Thoracic aorta (tissue), 2 donors: ENCODE data around the gene WDR76. TPM values are rescaled to one million over a fixed set of nuclear protein-coding genes. Genes with fewer than 3 reads are reported as not detected.

Experiments
- ATAC-seq: fragments of 150-250 bp; one replicate; pipeline ENCODE4 v1.8.0; 2017; ENCODE audit warnings: low read depth; ENCODE audit not compliant: insufficient number of reproducible peaks, low FRiP score
- DNase-seq: peaks from one replicate; pipeline ENCODE4 v3.0.0-alpha.2; 2020; ENCODE audit warnings: low spot score
- H3K27ac ChIP-seq, 2 donors: fragments of 200-600 bp; sonication (generic); 1 replicate in 1 of 2; 2 replicates in 1 of 2; pipeline ENCODE4 v1.5.1; 2016; ENCODE audit warnings: mild to moderate bottlenecking in 2 of 2, moderate library complexity in 2 of 2
- H3K27me3 ChIP-seq: fragments of 200-600 bp; sonication (generic); replicated peaks from 2 replicates; pipeline ENCODE4 v1.6.0; 2016; ENCODE audit warnings: mild to moderate bottlenecking; ENCODE audit not compliant: insufficient read depth
- H3K36me3 ChIP-seq: fragments of 200-600 bp; sonication (generic); one replicate; pipeline ENCODE4 v1.5.1; 2016
- H3K4me1 ChIP-seq, 2 donors: fragments of 200-600 bp; sonication (generic); 1 replicate in 1 of 2; 2 replicates in 1 of 2; pipeline versions ENCODE4 v1.5.1 to v1.6.0; 2016; ENCODE audit warnings: low read depth in 2 of 2, mild to moderate bottlenecking in 1 of 2; ENCODE audit not compliant: control insufficient read depth in 1 of 2
- H3K4me3 ChIP-seq: fragments of 200-600 bp; sonication (generic); 2 replicates; pipeline ENCODE4 v1.5.1; 2016; ENCODE audit warnings: mild to moderate bottlenecking
- H3K9me3 ChIP-seq: fragments of 200-600 bp; sonication (generic); 2 replicates; pipeline ENCODE4 v1.5.1; 2016
- total RNA-seq, 2 donors: library from RNA; depleted of rRNA; stranded (reverse); fragments of >200 nt; gene quantifications; one replicate each; pipeline versions ENCODE4 v1.1.0 to v1.2.3, GENCODE V29; 2016
- TF ChIP-seq, protein P1 (sequence below): fragments of 200-600 bp; sonication (generic); IDR thresholded peaks from one replicate; pipeline ENCODE4 v1.5.1; 2019; ENCODE audit warnings: antibody characterized with exemption

The WDR76 gene
- total RNA-seq, 2 donors from 2014 or later, result 3.8 to 6.6 TPM

DNA sequence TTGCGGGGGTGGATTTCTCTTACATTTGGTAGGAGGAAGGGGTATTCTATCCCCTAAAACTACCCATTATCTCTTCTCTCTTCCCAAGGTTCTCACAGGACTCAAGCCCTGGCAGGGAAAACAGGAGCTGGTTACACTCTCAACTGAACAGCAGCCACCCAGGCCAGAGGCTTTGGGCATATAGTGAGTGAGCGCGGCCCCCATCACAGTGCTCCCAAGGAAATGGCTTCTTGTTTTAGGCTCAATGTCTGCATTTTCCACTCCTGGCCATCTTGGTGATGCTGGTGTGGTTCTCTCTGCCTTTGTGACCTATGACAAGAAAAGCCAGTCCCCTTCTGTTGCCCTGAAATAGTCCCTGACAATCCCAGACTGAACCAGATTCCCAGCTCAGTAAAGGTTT, 50.1 kb downstream of the WDR76 start:
- ATAC-seq, result no peak
- H3K9me3 ChIP-seq, result no peaks in the 10 kb centered on the region
- no peak overlapping the region for H3K27ac ChIP-seq
- H3K36me3 ChIP-seq, result no peaks in the 10 kb centered on the region
- TF ChIP-seq, protein P1, sequence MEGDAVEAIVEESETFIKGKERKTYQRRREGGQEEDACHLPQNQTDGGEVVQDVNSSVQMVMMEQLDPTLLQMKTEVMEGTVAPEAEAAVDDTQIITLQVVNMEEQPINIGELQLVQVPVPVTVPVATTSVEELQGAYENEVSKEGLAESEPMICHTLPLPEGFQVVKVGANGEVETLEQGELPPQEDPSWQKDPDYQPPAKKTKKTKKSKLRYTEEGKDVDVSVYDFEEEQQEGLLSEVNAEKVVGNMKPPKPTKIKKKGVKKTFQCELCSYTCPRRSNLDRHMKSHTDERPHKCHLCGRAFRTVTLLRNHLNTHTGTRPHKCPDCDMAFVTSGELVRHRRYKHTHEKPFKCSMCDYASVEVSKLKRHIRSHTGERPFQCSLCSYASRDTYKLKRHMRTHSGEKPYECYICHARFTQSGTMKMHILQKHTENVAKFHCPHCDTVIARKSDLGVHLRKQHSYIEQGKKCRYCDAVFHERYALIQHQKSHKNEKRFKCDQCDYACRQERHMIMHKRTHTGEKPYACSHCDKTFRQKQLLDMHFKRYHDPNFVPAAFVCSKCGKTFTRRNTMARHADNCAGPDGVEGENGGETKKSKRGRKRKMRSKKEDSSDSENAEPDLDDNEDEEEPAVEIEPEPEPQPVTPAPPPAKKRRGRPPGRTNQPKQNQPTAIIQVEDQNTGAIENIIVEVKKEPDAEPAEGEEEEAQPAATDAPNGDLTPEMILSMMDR, result no peak
- H3K27me3 ChIP-seq, result no peaks in the 10 kb centered on the region
- DNase-seq, result no peak
- no peaks in the 10 kb centered on the region for H3K4me1 ChIP-seq
- no peak overlapping the region for H3K4me3 ChIP-seq

DNA sequence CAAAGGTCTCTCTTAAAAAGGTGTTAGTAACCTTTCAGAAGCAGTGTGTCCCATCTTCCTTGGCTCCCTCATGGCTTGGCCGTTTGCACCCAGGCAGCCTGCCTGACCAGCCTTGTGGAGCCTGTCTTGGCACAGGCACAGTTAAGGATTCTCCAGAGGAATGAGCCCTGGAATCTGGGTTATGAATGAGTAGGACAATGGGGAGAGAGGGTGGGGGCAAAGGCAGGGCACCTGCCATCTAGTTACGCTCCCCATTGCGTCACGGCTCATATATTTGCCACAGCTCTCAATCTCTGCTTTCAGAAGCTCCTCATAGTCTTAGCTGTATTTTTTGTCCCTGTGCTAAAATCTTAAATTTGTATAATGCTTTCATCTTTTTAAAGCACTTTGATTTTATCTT, 50.6 kb downstream of the WDR76 start:
- H3K4me1 ChIP-seq, result no peaks in the 10 kb centered on the region
- ATAC-seq (no peak), DNase-seq (no peak)
- H3K9me3 ChIP-seq, result no peaks in the 10 kb centered on the region
- no peak overlapping the region for H3K4me3 ChIP-seq
- no peaks in the 10 kb centered on the region for H3K27me3 ChIP-seq
- TF ChIP-seq, protein P1, result no peak
- H3K36me3 ChIP-seq, result no peaks in the 10 kb centered on the region
- H3K27ac ChIP-seq, result no peak overlapping the region

- no peaks in the 10 kb centered on the region for H3K4me1 ChIP-seq
- DNase-seq (no peak), ATAC-seq (no peak)
- H3K36me3 ChIP-seq, result no peaks in the 10 kb centered on the region
- no peak overlapping the region for H3K27ac ChIP-seq
- H3K4me3 ChIP-seq, result no peak overlapping the region
- no peaks in the 10 kb centered on the region for H3K9me3 ChIP-seq
- H3K27me3 ChIP-seq, result no peaks in the 10 kb centered on the region
- TF ChIP-seq, protein P1, result no peak
Measured at GRCh38 chr15:43878446-43878845, 51.6 kb downstream of the WDR76 start.

DNA sequence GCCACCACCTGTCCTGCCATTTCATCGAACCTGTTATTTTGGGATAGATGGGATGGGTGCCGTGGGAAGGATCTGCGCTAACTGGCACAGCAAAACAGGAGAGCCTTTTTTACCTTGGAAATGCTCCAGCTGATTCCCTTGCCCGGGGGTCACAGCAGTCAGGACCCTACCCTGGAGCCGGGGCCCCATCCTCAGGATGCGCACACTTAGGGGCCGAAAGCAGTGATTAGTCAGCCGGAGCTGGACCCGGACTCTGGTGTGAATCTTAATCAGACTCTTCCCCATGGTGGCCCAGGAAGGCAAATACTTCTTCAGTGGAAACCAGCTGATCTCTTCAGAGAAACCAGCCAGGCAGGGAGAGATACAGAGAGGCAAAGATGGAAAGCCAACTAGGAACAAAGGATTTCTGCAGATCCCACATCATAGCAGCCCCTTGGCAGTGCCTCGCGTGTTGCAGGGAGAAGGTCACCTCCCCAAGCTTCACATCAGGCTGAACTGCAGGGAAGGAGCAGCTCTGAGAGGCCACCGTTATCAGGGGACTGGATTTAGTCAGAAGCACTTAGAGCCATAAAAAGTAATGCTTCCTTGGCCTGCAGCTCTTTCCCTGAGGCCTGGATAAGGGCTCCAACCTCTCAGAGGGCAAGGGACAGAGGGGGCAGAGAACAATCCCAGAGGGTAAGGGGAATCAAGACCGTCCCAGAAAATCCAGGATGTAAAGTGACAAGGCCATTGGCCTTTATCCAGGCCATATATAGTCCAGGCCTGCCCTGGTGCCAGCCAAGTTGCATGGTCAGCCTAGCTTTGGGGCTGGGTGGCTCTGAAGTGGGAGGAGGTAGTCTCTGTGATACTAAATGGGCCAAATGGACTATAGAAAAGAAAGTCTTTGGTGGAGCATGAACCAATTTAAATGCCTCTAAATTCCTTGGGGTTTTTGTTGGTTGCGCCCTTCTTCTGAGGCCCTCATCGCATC, 52.9 kb downstream of the WDR76 start:
- Histone ChIP-seq H3K4me3 (no peak overlapping the region), H3K4me1 (no peaks in the 10 kb centered on the region), H3K9me3 (no peaks in the 10 kb centered on the region), H3K27ac (no peak overlapping the region), H3K36me3 (no peaks in the 10 kb centered on the region), H3K27me3 (no peaks in the 10 kb centered on the region)
- ATAC-seq, result no peak
- DNase-seq, result no peak
- TF ChIP-seq, protein P1, result no peak

DNA sequence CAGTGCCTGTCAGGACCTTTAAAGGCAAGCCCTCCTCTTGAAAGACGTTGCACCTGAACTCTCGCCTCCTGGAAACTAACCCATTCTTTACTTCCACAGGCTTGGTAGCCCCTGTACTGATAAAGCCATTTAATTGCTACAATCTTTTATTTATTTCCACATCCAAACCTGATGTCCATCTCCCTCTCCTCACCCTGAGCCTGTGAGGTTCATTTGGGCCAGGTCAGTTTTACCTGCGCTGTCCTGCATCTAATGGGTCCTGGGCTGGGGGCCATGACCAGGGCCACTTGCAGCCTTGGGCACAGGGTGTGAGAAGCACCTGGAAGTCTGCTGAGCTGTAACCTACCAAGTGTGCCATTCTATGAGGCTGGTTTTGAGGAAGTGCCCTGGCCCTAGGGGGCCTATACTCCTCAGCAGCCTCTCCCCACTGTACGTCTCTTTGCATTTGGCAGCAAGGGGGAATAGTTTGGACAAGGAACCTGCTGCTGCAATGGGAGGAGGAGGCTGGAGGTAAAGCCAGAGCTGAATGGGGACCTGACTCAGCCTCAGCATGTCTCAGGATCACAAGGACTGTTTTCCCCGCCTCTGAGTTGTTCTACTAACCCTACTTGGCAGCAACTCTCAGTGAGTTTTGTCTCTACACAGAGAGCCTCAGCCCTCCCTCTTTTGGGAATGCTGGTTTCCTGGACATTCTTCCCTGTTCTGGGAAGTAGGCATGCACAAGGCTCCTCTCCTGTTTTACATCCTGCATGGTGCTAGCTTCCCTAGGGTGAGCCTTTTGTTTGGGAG, 53.8 kb downstream of the WDR76 start:
- H3K4me3 ChIP-seq, result no peak overlapping the region
- H3K9me3 ChIP-seq, result no peaks in the 10 kb centered on the region
- TF ChIP-seq, protein P1, result no peak
- no peaks in the 10 kb centered on the region for H3K27me3 ChIP-seq
- H3K4me1 ChIP-seq, result no peaks in the 10 kb centered on the region
- ATAC-seq, result no peak
- no peaks in the 10 kb centered on the region for H3K36me3 ChIP-seq
- no peak for DNase-seq
- H3K27ac ChIP-seq, result no peak overlapping the region
